ENCODE data around the gene PRLHR.

PRLHR gene

GRCh38 chr10:118605694-118606093 is 10.2 kb upstream of the PRLHR start:
- no peak for TF ChIP-seq POLR2A (IDR thresholded peaks at IDR 0.05; ENCODE audit: low read depth, low read length)
- DNase-seq (ENCODE audit: insufficient read length, low spot score) (no peak), FAIRE-seq (no peak)

DNA sequence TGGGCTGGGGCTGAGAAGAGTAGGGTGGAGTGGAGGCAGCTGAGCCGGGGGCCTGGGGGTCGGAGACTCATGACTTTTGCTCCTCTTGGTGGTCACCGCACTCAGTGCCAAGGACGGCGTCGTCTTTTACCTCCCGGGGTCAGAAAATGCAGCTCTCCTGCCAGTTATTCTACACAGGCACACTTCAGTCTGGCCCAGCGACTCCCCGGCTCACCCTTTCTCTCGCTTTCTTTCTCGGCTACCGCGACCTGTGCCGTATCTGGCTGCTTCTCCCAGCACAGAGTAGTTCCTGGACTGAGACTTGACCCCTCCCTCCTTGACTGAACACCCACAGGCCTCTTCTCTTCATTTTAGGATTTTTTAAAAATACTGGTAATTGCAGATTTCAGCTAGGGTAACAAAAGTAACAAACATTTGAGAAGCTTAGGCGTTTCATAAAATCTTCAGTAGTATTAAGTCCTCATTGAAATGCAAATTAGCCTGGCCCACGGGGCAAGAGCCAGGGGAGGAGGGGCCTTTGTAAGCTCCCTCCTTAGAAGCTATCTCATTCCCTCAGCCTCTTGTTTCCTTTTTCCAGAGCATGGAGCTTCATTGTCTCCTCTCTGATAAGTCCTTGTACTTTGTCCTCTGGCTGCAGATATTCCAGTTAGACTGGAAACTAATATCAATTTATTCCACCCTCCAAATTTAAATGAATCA is 1.1 kb upstream of the PRLHR start:
- FAIRE-seq (no peak), DNase-seq (ENCODE audit: insufficient read length, low spot score) (no peak)
- TF ChIP-seq POLR2A (IDR thresholded peaks at IDR 0.05; ENCODE audit: low read depth, low read length), result no peak

GRCh38 chr10:118595064-118595420 is 406 bp downstream of the PRLHR start:
- DNase-seq (ENCODE audit: insufficient read length, low spot score) (no peak), FAIRE-seq (no peak)

GRCh38 chr10:118594392-118595063 is 920 bp downstream of the PRLHR start:
- no peak for FAIRE-seq
- TF ChIP-seq POLR2A (IDR thresholded peaks at IDR 0.05; ENCODE audit: low read depth, low read length), result no peak
- no peak for DNase-seq (ENCODE audit: insufficient read length, low spot score)

More at GRCh38 chr10:118595064-118595420, 406 bp downstream of the PRLHR start:
- TF ChIP-seq POLR2A (IDR thresholded peaks at IDR 0.05; ENCODE audit: low read depth, low read length), result no peak

GRCh38 chr10:118592675-118593330 is 2.6 kb downstream of the PRLHR start:
- DNase-seq (ENCODE audit: insufficient read length, low spot score), result no peak
- no peak for TF ChIP-seq POLR2A (IDR thresholded peaks at IDR 0.05; ENCODE audit: low read depth, low read length)

GRCh38 chr10:118590334-118590733 is 5.1 kb downstream of the PRLHR start:
- no peak for TF ChIP-seq POLR2A (IDR thresholded peaks at IDR 0.05; ENCODE audit: low read depth, low read length)
- DNase-seq (ENCODE audit: insufficient read length, low spot score), result no peak
- FAIRE-seq, result no peak

More at GRCh38 chr10:118592675-118593330, 2.6 kb downstream of the PRLHR start:
- no peak for FAIRE-seq

DNA sequence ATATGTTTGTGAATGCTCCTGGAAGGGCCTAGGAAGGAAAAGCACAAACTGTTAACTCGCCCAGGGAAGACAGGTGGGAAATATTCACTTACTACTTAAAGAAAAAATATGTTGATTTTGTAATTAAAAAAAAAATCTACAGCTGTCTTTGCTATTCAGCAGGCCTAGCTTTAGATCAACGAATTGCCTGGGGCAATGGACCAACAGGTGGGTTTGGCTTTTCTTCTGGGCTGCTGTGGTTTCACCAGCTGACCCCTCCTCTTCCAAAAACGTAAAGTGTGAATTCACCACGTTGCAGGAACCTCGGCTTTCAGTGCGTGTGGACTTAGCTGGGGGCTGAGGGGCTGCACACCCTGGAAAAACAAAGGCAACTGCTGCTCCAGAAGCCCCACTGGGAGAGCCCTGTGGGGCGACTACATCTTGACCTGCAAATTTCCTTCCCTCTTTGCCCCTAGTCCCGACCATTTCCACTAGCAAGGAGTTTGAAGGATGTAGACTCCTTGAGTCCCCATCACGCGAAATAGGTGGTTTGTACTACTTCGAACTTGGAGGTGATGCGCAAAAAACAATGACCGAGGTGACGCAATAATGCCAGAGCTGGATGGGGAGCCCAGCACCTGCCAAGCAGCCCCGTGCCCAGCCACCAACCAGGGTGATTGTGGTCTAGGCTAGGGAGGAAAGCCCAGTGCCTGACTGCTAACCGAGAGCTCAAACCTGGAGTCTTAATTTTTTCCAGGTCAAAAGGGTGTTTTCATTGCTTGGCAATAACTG is 7.4 kb downstream of the PRLHR start:
- TF ChIP-seq POLR2A (IDR thresholded peaks at IDR 0.05; ENCODE audit: low read depth, low read length), result no peak
- FAIRE-seq, result no peak
- DNase-seq (ENCODE audit: insufficient read length, low spot score), result no peak

GRCh38 chr10:118586911-118587310 is 8.5 kb downstream of the PRLHR start:
- no peak for DNase-seq (ENCODE audit: insufficient read length, low spot score)
- TF ChIP-seq POLR2A (IDR thresholded peaks at IDR 0.05; ENCODE audit: low read depth, low read length), result no peak
- no peak for FAIRE-seq

- DNase-seq (ENCODE audit: insufficient read length, low spot score) (no peak), FAIRE-seq (no peak)
- no peak for TF ChIP-seq POLR2A (IDR thresholded peaks at IDR 0.05; ENCODE audit: low read depth, low read length)
Observed at GRCh38 chr10:118585794-118586193, 9.7 kb downstream of the PRLHR start.

DNA sequence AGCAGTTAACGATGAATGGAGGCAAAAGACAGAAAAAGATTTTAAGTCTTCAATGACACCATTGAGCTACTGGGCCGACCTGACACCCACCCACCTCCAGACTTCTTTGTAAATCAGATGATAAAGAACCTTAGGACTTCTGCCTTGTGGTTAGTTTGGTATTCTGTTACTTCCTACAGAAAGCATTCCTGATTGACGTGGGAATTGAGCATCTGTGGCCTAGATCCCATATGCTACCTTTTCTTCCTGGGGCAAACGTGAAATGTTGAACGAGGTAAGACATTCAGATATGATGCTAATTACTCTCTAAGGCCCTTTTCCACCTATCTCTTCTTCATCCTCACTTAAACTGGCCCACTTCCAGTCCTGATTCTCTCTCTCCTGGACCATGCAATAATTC is 10.2 kb downstream of the PRLHR start:
- DNase-seq (ENCODE audit: insufficient read length, low spot score), result no peak
- no peak for FAIRE-seq
- no peak for TF ChIP-seq POLR2A (IDR thresholded peaks at IDR 0.05; ENCODE audit: low read depth, low read length)

- DNase-seq (ENCODE audit: insufficient read length, low spot score) (peak; percentile 56), FAIRE-seq (no peak)
- no peak for TF ChIP-seq POLR2A (IDR thresholded peaks at IDR 0.05; ENCODE audit: low read depth, low read length)
Observed at GRCh38 chr10:118584181-118584954, 11.1 kb downstream of the PRLHR start.

- no peak for DNase-seq (ENCODE audit: insufficient read length, low spot score)
- FAIRE-seq, result no peak
- no peak for TF ChIP-seq POLR2A (IDR thresholded peaks at IDR 0.05; ENCODE audit: low read depth, low read length)
Observed at GRCh38 chr10:118583611-118584010, 11.8 kb downstream of the PRLHR start.

DNA sequence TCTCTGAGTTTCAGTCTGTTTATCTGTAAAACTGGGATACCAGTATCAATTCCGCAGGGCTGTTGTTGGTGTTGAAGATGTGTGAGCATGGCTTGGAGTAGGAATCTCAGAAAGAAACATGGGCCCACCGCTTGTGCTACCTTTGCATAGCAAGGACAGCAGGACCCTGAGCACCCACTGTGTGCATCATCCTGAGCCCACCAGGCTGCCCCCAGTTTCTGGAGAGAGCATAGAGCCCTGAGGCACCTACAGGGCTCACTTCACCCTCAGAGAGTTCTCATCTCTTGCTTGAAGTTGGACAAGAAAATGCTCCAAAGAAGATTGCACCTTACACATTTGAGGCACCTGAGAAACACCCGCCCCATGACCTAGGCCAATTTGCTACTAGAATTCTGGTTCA is 12.9 kb downstream of the PRLHR start:
- DNase-seq (ENCODE audit: insufficient read length, low spot score) (no peak), FAIRE-seq (no peak)
- TF ChIP-seq POLR2A (IDR thresholded peaks at IDR 0.05; ENCODE audit: low read depth, low read length), result no peak

All from H54 (cell line).